D721Med (cell line): ENCODE data around the gene BBS9.

Experiments
- DNase-seq: peaks from one replicate; pipeline ENCODE4 v3.0.0; 2011; ENCODE audit warnings: low spot score; ENCODE audit not compliant: insufficient read length
- FAIRE-seq: peaks from 2 replicates; lab custom pipeline; 2011; peaks lifted over from hg19 to GRCh38; lab: Jason Lieb, UNC
- TF ChIP-seq, protein P1 (sequence below): IDR thresholded peaks from 2 replicates; pipeline ENCODE4 v1.5.1; 2012; ENCODE audit warnings: mild to moderate bottlenecking, control low read depth; ENCODE audit not compliant: insufficient read depth; ENCODE audit errors: missing control alignments

BBS9 gene

DNA sequence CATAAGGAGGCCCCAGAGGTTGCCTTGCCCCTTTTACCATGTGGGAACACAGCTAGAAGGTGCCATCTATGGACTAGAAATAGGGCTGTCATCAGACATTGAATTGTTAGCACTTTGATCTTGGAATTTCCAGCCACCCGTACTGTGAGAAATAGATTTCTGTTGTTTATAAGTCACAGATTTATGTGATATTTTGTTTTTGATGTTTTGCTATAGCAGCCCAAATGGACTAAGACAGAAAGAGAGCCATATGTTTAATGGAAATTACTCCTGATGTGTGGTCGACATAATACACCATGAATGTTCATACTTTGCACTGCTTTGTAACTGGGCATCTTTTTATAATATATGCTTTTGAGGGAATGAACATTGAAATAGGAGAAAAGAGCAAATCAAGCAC lies 302.2 kb downstream of the BBS9 start:
- FAIRE-seq (no peak), DNase-seq (no peak)
- TF ChIP-seq, protein P1, sequence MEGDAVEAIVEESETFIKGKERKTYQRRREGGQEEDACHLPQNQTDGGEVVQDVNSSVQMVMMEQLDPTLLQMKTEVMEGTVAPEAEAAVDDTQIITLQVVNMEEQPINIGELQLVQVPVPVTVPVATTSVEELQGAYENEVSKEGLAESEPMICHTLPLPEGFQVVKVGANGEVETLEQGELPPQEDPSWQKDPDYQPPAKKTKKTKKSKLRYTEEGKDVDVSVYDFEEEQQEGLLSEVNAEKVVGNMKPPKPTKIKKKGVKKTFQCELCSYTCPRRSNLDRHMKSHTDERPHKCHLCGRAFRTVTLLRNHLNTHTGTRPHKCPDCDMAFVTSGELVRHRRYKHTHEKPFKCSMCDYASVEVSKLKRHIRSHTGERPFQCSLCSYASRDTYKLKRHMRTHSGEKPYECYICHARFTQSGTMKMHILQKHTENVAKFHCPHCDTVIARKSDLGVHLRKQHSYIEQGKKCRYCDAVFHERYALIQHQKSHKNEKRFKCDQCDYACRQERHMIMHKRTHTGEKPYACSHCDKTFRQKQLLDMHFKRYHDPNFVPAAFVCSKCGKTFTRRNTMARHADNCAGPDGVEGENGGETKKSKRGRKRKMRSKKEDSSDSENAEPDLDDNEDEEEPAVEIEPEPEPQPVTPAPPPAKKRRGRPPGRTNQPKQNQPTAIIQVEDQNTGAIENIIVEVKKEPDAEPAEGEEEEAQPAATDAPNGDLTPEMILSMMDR, result no peak

GRCh38 chr7:33432821-33433220 lies 303.5 kb downstream of the BBS9 start:
- TF ChIP-seq, protein P1, result no peak
- FAIRE-seq (no peak), DNase-seq (no peak)

DNA sequence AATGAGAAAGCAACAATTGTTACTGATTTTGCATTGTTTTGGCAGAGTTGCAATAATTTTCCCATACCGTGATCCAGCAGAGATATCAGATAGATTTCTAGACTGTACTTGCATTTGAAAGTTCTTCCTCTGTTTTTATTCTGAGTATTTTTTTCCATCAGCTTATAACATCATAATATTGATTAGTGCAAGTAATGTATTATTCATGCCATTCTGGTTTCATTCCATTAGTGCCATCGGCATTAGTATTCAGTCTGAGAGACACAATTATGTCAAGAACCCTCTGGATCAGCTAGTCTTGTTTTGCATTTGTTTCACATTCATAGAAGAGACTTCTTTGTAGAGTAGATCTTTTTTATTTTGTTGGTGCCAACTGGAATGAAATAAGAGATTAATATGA lies 304.0 kb downstream of the BBS9 start:
- DNase-seq, result no peak
- FAIRE-seq, result no peak
- TF ChIP-seq, protein P1, result no peak

GRCh38 chr7:33444511-33444910 lies 315.1 kb downstream of the BBS9 start:
- TF ChIP-seq, protein P1, result no peak
- no peak for DNase-seq
- no peak for FAIRE-seq

- no peak for DNase-seq
- TF ChIP-seq, protein P1, result no peak
- FAIRE-seq, result no peak
These were observed 317.2 kb downstream of the BBS9 start for GRCh38 chr7:33446551-33446950.

GRCh38 chr7:33448035-33448434 lies 318.7 kb downstream of the BBS9 start:
- FAIRE-seq, result no peak
- no peak for DNase-seq
- TF ChIP-seq, protein P1, result no peak

GRCh38 chr7:33449847-33450246 lies 320.5 kb downstream of the BBS9 start:
- DNase-seq, result no peak
- FAIRE-seq, result no peak
- TF ChIP-seq, protein P1, result no peak
